ENCODE results near the gene CDKL1. TPM values are rescaled to one million over a fixed set of nuclear protein-coding genes. Genes with fewer than 3 reads are reported as not detected.

CDKL1 gene
- total and polyA plus RNA-seq, 7 donors = 0.46 to 4.5 (median 2.0) TPM

DNA sequence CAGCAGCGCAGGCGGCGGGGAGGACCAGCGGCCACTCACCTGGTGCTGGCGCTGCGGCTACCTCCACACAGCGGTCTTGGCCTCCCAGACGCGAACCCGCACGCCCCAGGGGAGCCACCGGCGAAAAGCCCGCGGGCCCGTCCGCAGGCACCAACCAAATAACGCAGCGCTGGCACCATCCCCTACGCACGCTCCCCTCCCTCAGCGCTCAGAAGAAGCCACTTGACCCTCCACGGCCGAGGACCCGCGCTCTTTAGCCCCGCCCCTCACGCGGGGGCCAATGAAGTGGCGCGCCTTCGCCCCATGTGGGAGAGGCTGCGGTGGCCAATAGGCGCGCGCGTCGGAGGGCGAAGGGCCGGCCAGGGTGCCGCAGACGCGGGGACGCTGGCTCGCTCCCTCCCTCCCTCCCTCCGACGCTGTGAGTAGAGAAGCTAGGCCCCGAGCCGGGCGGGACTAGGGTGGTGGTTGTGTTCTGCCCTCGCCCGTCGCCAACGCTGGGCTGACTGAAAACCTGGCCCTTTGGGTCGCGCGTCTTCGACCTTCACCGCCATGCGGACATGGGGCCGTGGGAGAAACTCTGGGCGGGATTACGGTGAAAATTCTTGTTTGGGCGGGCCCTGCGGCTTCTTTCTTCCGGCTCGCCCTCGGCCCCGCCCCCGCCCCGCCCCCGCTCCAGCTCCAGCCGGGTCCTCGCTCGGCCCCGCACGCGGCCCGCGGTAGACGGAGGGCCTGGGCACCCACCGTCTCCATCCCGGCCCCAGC, 84.5 kb downstream of the CDKL1 start, which contains the start of the genes DMAC2L and L2HGDH:
Gene DMAC2L (plus strand): TSS at position 353 of the 762 bp plus-strand sequence. CDS start 9,164 bp downstream, outside the sequence.
Gene L2HGDH (minus strand): TSS at position 258 of the 762 bp plus-strand sequence. CDS start 79 bp downstream, at position 179.
- peak within 1 kb of the TSS; percentile 92 for H3K4me3 ChIP-seq
- H3K36me3 ChIP-seq (ENCODE audit: insufficient read depth in 1 of 2, low read depth in 1 of 2) = peaks cover 0 to 12% of the 10 kb centered on the region in 2 donors
- TF ChIP-seq, protein P1, sequence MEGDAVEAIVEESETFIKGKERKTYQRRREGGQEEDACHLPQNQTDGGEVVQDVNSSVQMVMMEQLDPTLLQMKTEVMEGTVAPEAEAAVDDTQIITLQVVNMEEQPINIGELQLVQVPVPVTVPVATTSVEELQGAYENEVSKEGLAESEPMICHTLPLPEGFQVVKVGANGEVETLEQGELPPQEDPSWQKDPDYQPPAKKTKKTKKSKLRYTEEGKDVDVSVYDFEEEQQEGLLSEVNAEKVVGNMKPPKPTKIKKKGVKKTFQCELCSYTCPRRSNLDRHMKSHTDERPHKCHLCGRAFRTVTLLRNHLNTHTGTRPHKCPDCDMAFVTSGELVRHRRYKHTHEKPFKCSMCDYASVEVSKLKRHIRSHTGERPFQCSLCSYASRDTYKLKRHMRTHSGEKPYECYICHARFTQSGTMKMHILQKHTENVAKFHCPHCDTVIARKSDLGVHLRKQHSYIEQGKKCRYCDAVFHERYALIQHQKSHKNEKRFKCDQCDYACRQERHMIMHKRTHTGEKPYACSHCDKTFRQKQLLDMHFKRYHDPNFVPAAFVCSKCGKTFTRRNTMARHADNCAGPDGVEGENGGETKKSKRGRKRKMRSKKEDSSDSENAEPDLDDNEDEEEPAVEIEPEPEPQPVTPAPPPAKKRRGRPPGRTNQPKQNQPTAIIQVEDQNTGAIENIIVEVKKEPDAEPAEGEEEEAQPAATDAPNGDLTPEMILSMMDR (IDR thresholded peaks at IDR 0.05) = peak; percentile 54
- H3K27me3 ChIP-seq (ENCODE audit: insufficient read depth in 3 of 3, low read length in 2 of 3) = no peaks in the 10 kb centered on the region
- peaks cover 24% of the 10 kb centered on the region for H3K4me1 ChIP-seq
- ATAC-seq = peak; percentile 98 to 99 (median 99)
- peak; percentile 95 to 96 for DNase-seq
- peak within 1 kb of the TSS; percentile 91 for H3K27ac ChIP-seq
- H3K9me3 ChIP-seq = no peaks in the 10 kb centered on the region
- 0 to 1% (median 0%) methylated on average over 69 to 83 of the region's 83 CpGs for WGBS, 3 donors
- intact Hi-C loops (cut with DNase I) = loop anchor here in 1 of 2 donors (5.0 kb wide), 1 partner anchor 220 kb away; the partner anchor contains the start of gene MAP4K5

DNA sequence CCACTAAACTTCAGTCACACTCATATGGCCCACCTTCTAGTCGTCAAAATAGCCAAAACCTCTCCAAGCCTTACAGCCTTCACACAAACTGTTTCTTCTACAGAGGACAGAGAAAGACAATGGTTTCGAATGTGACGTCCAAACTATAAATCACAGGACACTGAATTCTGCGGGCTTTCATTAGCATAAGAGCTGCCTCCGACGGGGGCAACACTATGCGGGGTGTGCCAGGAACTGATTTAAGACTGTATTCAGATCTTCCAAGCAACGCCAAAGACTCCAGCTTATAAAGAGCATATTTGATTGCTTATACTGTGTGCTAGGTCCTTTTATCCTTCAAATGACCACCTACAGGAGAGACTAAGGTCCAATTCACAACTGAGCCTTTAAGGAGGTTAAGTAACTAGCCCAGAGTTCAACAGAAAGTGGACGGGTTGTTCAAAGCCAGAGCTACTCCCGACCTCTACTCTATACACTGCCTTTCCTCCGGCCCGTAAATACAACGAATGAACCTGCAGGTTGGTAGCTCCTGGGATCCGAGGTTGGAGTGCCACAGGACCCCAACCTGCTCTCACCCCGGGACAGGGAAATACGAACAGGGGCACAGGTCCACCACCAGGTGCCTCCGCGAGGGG, 85.2 kb downstream of the CDKL1 start:
- 1 to 3% (median 2%) methylated on average over 18 of the region's 18 CpGs for WGBS, 3 donors
- ATAC-seq = no peak
- no peak for DNase-seq
- peak overlapping the region; percentile 91 for H3K27ac ChIP-seq
- peaks cover 24% of the 10 kb centered on the region for H3K4me1 ChIP-seq
- H3K36me3 ChIP-seq (ENCODE audit: insufficient read depth in 1 of 2, low read depth in 1 of 2) = peaks cover 0 to 12% of the 10 kb centered on the region in 2 donors
- H3K9me3 ChIP-seq = no peaks in the 10 kb centered on the region
- intact Hi-C loops (cut with DNase I) = loop anchor here in 1 of 2 donors (5.0 kb wide), 1 partner anchor 221 kb away; the partner anchor contains the start of gene MAP4K5
- TF ChIP-seq, protein P1 (IDR thresholded peaks at IDR 0.05) = no peak
- no peaks in the 10 kb centered on the region for H3K27me3 ChIP-seq (ENCODE audit: insufficient read depth in 3 of 3, low read length in 2 of 3)
- peak overlapping the region; percentile 92 for H3K4me3 ChIP-seq

DNA sequence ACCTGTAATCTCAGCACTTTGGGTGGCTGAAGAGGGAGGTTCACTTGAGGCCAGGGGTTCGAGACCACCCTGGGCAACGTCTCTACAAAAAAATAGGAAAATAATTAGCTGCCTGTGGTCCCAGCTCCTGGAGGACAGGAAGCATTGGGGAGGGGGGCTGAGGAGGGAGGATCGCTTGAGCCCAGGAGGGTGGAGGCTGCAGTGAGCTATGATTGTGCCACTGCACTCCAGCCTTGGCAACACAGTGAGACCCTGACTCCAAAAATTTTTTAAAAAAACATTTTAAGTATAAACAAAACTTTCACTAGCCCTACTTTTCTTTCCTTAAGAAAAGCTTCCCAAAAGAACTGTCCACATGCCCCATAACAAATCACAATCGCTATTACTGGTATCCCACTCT, 86.2 kb downstream of the CDKL1 start:
- DNase-seq = no peak
- no peak for ATAC-seq
- Histone ChIP-seq H3K27ac (no peak overlapping the region), H3K36me3 (ENCODE audit: insufficient read depth in 1 of 2, low read depth in 1 of 2) (peaks cover 0 to 12% of the 10 kb centered on the region in 2 donors), H3K4me3 (no peak overlapping the region), H3K4me1 (peaks cover 24% of the 10 kb centered on the region), H3K9me3 (no peaks in the 10 kb centered on the region), H3K27me3 (ENCODE audit: insufficient read depth in 3 of 3, low read length in 2 of 3) (no peaks in the 10 kb centered on the region)
- 91 to 98% (median 93%) methylated on average over 4 of the region's 4 CpGs for WGBS, 3 donors
- intact Hi-C loops (cut with DNase I) = loop anchor here in 1 of 2 donors (5.0 kb wide), 1 partner anchor 222 kb away; the partner anchor contains the start of gene MAP4K5
- TF ChIP-seq, protein P1 (IDR thresholded peaks at IDR 0.05) = no peak

- intact Hi-C loops (cut with DNase I) = no loop called here
- H3K27me3 ChIP-seq (ENCODE audit: insufficient read depth in 3 of 3, low read length in 2 of 3) = no peaks in the 10 kb centered on the region
- peaks cover 18% of the 10 kb centered on the region for H3K4me1 ChIP-seq
- no peak overlapping the region for H3K4me3 ChIP-seq
- ATAC-seq (no peak), DNase-seq (no peak)
- no peaks in the 10 kb centered on the region for H3K36me3 ChIP-seq (ENCODE audit: insufficient read depth in 1 of 2, low read depth in 1 of 2)
- H3K9me3 ChIP-seq = no peaks in the 10 kb centered on the region
- no peak overlapping the region for H3K27ac ChIP-seq
- TF ChIP-seq, protein P1 (IDR thresholded peaks at IDR 0.05) = no peak
- WGBS, 3 donors = 89 to 93% (median 93%) methylated on average over 4 of the region's 4 CpGs
These were observed 88.2 kb downstream of the CDKL1 start for GRCh38 chr14:50308363-50308915.

Data from psoas muscle (tissue), 8 donors.